ENCODE results near the gene FAM149B1.
"Not testable (repeated sequence)": the region's sequence is repeated elsewhere in the genome, so short reads cannot be mapped to it uniquely, and the experiment has no call there.

Gene FAM149B1

DNA sequence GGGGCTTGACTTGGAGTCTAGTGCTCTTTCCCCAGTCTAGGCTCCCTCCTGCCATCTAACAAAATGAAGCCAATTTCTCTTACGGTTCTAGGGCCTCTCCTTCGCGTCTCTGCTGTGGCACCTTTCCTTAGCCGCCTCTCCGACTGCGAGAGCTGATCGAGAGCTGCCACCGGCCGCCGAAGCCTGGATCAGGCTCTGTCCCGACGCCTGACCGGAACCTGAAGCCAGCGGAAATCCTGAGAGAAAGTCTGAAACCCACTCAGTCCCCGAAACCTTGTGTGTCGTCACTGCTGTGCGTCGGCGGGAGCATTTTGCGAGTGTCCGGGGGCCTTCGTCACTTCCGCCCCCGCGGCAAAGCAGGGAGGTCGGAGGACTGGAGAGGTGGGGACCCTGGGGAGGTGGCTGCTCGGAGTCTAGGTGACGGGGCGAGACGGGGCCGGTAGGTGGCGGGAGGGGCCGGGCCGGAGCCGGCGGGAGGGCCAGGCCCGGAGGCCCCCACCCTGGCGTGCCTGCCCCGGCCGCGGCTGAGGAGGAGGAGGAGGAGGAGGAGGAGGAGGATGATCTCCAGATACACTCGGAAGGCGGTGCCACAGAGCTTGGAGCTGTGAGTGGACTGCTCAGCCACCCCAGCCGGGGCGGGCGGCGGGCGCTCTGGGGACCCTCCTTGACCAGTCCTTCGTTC is at the start of gene FAM149B1, which contains the start of gene ECD:
FAM149B1 (plus strand) TSS at position 337 of the 682 bp plus-strand sequence; CDS start at position 558, 221 bp downstream.
ECD (minus strand) TSS at position 226 of the 682 bp plus-strand sequence. CDS start 4,071 bp downstream, outside the sequence.
- peak; percentile 87 for DNase-seq (ENCODE audit: low spot score)

DNA sequence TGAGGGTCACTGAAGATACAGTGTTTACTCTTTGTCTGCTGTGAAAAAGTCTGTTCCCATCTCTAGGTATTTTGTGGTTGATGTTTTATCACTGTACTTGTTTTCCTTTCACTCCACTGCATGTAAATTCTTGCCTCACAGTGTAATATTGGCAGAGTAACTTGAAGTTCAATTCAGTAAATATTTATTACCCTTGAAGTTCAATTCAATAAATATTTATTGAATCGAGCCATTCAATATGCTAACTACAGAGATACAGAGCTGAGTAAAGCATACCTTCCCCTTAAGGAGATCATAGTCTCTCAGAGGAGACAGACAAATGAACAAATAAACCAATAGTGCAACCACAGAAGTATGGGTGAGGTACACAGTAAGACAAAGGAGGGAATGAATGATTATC is 48.5 kb upstream of the FAM149B1 start:
- DNase-seq (ENCODE audit: low spot score): no peak

DNA sequence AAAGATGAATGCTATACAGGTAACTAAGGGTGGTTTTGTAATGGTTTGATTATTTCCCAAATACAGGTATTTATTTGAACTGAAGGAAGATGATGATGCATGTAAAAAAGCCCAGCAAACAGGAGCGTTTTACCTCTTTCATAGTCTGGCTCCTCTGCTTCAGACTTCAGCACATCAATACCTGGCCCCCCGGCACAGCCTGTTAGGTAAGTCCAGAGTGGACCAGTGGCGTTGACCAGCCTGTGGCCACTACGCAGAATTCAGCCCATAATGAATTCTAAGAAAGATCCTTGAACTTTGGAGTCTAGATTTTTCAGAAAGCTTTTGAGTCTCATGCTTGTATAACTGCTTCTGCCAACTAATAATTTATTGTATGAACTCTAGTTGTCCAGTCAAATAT is 48.0 kb upstream of the FAM149B1 start:
- no peak for DNase-seq (ENCODE audit: low spot score)

DNA sequence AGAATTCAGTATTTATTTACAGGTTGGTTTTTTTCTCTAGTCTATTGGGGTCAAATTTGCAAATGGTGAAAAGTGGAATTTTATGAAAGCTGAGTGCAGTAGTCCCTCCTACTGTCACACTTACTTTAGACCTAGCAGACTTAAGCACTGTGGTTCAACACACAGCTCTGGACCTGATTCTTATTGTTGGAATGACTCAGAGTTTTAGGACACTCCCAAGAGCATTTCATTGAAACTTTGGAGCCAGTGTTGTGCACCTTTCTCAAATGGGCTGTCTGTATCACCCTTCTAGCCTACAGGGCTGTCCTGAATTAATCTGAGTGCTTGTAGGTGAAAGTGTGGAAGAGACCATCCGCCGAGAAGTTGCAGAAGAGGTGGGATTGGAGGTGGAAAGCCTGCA is 41.6 kb upstream of the FAM149B1 start:
- no peak for DNase-seq (ENCODE audit: low spot score)

DNA sequence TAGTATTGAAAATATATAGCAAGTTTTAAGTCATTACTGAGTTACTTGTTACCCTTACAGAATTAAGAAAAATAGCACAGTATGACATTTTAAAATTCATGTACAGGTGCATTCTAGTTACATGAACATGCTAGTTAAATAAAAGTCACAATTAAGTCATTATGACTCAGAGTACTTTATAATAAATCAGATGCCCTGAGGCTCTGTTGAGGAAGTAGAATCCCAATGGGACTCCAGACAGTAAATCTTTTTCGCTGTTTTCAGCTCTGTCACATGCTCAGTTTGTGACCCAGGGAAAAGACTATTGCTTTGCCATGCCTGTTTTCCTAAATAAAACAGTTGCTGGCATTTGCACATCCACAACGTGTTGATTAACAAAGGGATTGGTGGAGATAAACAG is 36.6 kb upstream of the FAM149B1 start:
- DNase-seq (ENCODE audit: low spot score): no peak

DNA sequence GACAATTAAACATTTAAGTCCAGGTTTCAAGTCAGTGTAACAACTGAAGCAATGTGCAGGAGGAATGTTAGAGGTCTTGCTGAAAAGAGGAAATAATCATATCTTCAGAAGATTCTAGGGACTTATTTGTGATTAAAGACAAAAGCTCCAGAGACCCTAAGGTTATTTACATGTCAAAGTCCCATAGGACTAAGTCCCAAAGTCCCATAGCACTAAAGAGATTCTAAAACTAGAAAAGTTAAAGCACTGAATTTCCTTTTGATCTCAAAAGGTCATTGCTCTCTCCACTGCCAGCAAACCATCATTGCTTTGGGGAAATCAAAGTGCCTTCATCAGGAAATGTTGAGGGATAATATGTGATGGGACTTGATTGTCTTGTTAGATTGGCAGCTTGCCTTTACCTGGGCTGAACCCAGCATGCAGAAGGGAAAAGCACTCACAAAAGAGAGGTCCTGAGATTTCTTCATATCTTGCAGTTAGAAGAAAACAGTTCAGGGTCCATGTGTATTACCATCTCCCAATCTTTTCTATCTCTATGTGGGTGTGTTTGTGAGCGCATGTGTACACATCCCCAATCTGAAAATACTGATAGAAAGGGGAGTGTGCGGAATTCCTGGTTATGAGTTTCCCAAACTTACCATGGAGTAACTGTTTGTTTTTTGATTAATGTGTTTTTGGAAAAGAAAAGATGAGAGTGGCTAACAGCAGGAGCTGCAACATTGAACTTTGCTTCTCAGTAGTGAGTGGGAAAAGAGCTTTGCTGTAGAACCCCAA is 35.8 kb upstream of the FAM149B1 start:
- DNase-seq (ENCODE audit: low spot score): no peak

DNA sequence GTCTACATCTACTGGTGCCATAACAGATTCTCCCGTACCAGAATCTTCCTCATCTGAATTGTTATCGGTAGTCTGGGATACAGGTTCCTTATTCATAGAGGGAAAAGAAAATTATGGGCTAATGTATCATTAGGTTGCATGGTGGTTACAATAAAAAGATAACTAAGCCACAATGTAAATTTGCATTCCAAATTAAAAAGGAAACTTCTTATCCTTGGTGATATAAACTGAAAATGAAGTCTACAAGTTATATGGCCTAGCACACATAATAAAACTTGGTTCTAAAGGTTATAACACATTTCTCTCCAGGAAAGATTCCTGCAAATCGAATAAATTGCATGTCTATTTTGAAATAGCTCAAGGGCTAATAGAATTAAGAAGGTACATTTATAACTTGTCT is 33.2 kb upstream of the FAM149B1 start:
- no peak for DNase-seq (ENCODE audit: low spot score)

DNA sequence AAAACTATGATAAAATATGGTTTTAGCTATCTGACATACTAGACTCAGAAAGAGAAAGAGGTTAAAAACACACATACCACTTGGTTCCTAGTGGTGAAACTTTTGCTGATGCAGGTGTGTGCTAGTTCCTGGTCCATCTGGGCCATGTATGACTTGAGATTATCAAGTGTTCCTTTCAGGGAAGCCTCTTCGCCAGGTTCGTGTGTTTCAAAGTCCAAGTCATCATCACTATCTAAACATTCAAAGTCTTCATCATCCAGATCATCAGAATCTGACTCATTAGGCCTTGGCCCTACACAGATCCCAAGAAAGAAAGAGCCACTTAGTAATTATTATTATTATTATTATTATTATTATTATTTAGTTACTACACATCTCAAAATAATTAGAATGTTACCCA is 31.3 kb upstream of the FAM149B1 start:
- DNase-seq (ENCODE audit: low spot score): no peak

DNA sequence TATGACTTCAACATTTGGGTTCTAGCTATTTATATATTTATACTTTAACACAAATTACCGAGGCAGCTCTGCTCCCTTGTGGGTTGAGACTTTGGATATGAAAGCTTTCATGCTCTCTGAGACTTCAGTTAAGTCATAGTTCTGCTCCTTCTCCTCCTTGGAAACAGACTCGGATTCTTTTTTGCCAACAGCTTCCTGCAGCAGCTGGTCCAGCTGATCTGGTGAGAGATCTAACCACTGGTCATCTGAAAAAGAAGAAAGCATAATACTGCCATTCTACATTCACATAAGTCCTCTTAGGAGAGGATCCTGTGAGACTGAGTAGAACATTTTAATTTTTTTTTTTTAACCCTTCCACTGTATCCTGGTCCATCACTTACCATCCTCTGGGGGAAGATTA is 28.7 kb upstream of the FAM149B1 start:
- no peak for DNase-seq (ENCODE audit: low spot score)

DNA sequence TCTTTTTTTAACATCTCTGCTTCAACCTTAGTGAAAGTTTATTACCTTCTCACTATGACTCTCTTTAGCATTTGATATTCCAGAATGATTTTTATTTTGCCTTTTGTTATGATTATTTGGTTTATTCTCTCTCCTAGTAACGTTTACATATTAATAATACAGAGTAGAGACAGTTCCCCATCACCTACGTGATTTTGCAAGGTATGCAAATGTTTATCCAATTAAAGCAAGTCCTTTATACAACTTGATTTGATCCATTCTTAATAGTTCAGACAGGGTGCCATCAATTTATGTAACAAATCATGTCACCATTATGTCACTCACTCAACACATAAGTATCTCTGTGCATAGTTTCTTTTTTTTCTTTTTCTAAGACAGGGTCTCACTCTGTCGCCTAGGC is 26.3 kb upstream of the FAM149B1 start:
- no peak for DNase-seq (ENCODE audit: low spot score)

DNA sequence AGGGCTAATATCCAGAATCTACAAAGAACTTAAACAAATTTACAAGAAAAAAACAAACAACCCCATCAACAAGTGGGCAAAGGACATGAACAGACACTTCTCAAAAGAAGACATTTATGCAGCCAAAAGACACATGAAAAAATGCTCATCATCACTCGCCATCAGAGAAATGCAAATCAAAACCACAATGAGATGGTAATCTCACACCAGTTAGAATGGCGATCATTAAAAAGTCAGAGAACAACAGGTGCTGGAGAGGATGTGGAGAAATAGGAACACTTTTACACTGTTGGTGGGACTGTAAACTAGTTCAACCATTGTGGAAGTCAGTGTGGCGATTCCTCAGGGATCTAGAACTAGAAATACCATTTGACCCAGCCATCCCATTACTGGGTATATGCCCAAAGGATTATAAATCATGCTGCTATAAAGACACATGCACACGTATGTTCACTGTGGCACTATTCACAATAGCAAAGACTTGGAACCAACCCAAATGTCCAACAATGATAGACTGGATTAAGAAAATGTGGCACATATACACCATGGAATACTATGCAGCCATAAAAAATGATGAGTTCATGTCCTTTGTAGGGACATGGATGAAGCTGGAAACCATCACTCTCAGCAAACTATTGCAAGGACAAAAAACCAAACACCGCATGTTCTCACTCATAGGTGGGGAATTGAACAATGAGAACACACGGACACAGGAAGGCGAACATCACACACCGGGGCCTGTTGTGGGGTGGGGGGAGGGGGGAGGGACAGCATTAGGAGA is 17.1 kb upstream of the FAM149B1 start:
- DNase-seq (ENCODE audit: low spot score): not testable (repeated sequence)

DNA sequence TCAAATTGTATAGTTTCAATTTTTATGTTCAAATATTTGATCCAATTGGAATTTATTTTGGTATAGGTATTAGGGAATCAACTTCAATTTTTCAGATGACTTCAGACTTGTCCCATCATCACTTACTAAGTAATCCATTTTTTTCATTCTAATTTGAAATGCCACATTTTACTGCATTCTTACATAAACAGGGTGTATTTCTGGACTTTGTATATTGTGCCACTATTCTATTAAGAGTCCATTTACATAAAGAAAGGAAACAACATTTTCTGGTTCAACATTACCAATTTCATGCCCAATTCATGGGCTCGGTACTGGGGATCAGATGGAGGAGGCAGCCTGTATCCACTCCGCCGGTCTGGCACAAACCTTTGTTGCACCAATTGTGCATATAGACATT is 15.9 kb upstream of the FAM149B1 start:
- DNase-seq (ENCODE audit: low spot score): no peak

DNA sequence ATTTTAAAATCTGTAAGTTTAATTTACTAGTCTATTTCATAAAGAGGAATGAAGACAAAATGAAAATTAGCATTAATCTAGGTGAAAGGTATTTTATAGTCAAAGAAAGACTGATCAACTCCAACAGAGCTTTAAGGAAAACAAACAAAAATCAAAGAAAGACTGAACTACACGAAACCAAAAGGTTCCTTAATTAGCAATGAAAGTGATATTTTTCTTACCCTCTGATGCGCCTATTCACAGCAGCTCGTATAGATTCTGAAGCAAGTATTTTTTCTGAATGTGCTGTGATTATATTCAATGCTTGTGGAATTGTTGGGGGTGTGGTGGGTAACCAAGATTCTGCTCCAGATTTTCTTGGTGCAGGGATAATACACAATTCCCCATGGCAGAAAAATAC is 11.9 kb upstream of the FAM149B1 start:
- DNase-seq (ENCODE audit: low spot score): no peak

DNA sequence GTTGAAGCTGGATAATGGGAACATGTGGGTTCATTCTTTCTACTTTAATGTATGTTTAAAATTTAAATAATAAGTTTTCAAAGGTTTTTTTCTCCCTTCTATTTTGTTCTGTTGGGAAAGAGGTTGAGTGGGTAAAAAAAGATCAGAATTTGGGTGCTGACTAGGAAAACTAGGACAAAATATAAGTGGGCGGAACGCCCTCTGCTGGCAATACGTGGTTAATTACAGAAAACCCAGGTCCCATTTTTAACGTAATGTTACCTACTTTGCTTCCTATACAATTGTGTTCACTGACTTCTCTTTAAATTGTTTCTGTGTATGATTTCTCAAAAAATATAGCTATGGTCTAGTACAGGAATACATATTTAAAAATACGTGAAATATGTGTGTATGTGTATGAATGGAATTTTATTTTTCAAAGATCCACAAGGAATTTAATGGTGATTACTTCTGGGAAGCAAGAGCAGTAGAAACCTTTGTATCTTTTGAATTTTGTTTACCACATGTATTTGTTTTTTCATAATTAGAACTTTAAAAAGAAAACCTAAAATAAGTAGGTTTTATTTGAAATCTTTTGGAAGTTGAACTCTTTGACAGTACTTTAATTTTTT is 8.8 kb upstream of the FAM149B1 start:
- DNase-seq (ENCODE audit: low spot score): peak; percentile 65

DNA sequence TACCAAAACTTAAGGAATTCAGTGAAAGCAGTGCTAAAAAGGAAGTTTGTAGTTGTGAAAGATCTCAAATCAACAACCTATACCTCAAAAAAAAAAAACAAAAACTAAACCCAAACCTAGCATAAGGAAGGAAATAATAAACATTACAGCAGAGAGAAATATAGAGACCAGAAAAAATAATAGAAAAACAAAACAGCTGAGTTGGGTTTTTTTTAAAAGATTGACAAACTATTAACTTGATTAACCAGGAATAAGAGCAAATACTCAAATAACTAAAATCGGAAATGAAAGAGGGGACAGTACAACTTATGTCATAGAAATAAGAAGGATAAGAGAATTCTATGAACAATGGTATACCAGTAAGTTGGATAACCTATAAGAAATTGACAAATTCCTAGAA is 6.8 kb upstream of the FAM149B1 start:
- no peak for DNase-seq (ENCODE audit: low spot score)

DNA sequence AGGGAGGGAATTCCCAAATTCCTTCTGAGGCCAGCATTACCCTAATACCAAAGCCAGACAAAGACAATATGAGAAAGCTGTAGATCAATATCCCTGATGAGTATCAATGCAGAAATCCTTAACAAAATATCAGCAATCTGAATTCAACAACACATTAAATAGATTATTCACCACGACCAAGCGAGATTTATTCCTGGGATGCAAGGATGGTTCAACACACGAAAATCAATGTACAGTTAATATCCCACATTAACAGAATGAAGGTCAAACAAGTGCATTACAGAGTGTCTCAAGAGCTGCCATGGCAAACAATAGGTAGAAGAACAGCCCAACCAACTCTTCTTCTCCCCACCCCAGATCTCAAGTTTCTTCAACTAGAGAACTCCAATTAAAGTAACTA is 6.3 kb upstream of the FAM149B1 start:
- DNase-seq (ENCODE audit: low spot score): no peak

DNA sequence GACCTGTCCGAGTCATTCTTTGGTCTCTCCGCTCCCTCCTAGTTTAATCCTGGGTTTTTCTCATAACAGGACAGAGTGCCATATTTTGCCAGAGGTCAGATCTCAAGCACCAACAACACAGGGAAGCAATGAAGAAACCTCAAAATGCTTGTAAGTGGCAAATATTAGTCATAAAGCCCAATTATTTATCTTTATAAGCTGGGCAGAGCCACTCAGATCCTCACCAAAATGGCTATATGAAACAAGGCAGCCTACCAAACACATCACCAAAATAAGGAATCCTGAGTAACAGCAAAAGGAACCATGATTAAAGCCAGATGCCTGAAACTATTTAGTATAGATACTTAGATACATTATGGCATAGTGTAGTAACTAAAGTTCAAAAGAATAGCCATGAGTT is 4.8 kb upstream of the FAM149B1 start:
- DNase-seq (ENCODE audit: low spot score): no peak

DNA sequence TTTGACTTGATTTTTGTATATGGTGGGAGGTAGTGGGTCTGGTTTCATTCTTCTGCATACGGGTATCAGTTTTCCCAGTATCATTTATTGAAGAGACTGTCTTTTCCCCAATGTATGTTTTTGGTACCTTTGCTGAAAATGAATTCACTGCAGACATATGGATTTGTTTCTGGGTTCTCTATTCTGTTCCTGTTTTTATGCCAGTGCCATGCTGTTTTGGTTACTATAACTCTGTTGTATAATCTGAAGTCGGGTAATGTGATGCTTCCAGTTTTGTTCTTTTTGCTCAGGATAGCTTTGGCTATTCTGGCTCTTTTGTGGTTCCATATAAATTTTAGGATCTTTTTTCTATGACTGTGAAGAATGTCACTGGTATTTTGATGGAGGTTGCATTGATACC is 947 bp upstream of the FAM149B1 start:
- DNase-seq (ENCODE audit: low spot score): no peak

DNA sequence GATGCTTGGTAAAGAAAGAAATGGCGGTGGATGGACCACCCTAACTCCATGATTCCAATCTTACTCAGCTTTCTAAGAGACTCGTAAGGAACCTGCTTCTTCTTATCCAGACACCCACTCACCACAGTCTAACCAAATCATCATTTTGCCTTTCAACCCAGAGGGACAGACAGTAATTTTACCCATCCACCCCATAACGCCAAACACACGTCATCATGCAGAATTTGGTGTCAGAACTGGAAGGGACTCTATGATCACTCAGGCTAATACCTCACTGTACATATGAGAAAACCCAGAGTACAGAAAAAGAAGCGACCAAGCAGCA is 499 bp upstream of the FAM149B1 start:
- DNase-seq (ENCODE audit: low spot score): peak; percentile 0

DNA sequence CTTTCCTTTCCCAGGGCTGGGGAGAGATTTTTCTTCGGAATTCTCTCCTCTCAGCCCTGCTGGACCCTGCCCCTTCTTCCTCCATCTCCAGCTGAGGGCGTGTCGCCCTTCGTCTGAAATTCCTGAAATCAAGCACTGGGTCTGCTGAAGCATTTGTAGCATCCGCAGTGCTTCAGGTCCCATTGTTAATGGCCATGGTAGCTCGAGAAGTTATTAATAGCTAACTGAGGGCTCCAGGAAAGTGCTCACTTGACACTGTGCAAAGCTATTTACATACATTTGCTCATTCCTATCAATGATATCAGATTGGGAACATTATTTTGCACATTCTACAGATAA is 515 bp downstream of the FAM149B1 start:
- DNase-seq (ENCODE audit: low spot score): no peak

DNA sequence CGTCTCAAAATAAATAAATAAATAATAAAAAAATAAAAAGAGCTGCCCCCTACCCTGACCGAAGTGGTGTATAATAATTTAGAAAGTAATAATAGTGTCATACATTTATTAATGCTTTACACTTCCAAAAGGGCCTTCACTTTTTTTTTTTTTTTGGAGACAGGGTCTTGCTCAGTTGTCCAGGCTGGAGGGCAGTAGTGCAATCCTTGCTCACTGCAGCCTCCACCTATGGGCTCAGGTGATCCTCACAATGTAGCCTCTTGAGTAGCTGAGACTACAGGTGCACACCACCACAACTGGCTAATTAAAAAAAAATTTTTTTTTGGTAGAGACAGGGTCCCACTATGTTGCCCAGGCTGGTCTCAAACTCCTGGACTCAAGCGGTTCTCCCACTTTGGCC is 1.4 kb downstream of the FAM149B1 start:
- no peak for DNase-seq (ENCODE audit: low spot score)

DNA sequence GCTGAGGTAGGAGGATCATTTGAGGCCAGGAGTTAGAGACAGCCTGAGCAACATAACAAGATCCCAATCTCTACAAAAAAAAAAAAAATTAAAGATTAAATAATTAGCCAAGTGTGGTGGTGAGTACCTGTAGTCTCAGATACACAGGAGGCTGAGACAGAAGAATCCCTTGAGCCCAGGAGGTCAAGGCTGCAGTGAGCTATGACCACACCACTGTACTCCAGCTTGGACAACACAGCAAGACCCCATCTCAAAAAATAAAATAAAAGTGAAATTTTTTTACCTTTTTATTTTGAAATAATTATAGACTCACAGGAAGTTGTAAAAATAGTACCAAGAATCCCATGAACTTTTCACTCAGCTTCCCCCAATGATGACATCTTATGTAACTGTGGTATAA is 4.9 kb downstream of the FAM149B1 start:
- DNase-seq (ENCODE audit: low spot score): no peak

Data from CD4-positive, alpha-beta T cell treated with Interleukin-15 for 4 hours (primary cell).